Measurements from ENCODE around the gene MOCS1. TPM values are rescaled to one million over a fixed set of nuclear protein-coding genes. Genes with fewer than 3 reads are reported as not detected.

Gene MOCS1
- total RNA-seq, 5 donors from 2014 or later (not counting 1 experiment from before 2014, with no cell fraction given): 1.1 to 2.1 (median 1.2) TPM

- Histone ChIP-seq H3K27me3 (replicated peaks in 1 of 2; ENCODE audit: control insufficient read depth in 2 of 2, extremely low read depth in 1 of 2, insufficient read depth in 2 of 2, low read length in 1 of 2) (peaks cover 0 to 4% of the 10 kb centered on the region in 2 experiments), H3K4me3 (ENCODE audit: control insufficient read depth in 1 of 2, extremely low read depth in 1 of 2, low read length in 1 of 2) (no peak overlapping the region), H3K9me3 (no peaks in the 10 kb centered on the region), H3K4me1 (ENCODE audit: control insufficient read depth in 1 of 2, extremely low read depth in 1 of 2, insufficient read depth in 2 of 2, low read length in 2 of 2) (no peaks in the 10 kb centered on the region), H3K36me3 (ENCODE audit: control insufficient read depth in 2 of 2, extremely low read depth in 1 of 2, insufficient read depth in 1 of 2, low read length in 1 of 2) (no peaks in the 10 kb centered on the region), H3K27ac (ENCODE audit: low read length) (no peak overlapping the region)
- ChIA-PET CTCF (interaction anchor here in 1 of 2 donors (1.1 kb wide), 1 partner anchor 8 kb away, joined by 4 read pairs; no protein-coding TSS in a partner anchor), POLR2A (no interaction called here)
- Mint-ChIP-seq H3K4me1 (no peaks in the 10 kb centered on the region), H3K4me3 (no peak overlapping the region), H3K9me3 (no peaks in the 10 kb centered on the region), H3K27me3 (peaks cover 1 to 10% of the 10 kb centered on the region in 2 donors), H3K27ac (no peak overlapping the region), H3K36me3 (no peaks in the 10 kb centered on the region)
- DNase-seq (no peak), ATAC-seq (replicated peaks in 1 of 4) (no peak)
- WGBS (ENCODE audit: insufficient coverage): 82% methylated on average over 1 of the region's 3 CpGs
Observed at GRCh38 chr6:39873439-39873838, 60.8 kb downstream of the MOCS1 start.

GRCh38 chr6:39870950-39871349, 63.3 kb downstream of the MOCS1 start:
- H3K27me3 ChIP-seq (replicated peaks in 1 of 2; ENCODE audit: control insufficient read depth in 2 of 2, extremely low read depth in 1 of 2, insufficient read depth in 2 of 2, low read length in 1 of 2): peaks cover 0 to 7% of the 10 kb centered on the region in 2 experiments
- H3K4me1 ChIP-seq (ENCODE audit: control insufficient read depth in 1 of 2, extremely low read depth in 1 of 2, insufficient read depth in 2 of 2, low read length in 2 of 2): no peaks in the 10 kb centered on the region
- no peak overlapping the region for H3K27ac Mint-ChIP-seq
- H3K36me3 Mint-ChIP-seq: no peaks in the 10 kb centered on the region
- no peaks in the 10 kb centered on the region for H3K9me3 Mint-ChIP-seq
- H3K27me3 Mint-ChIP-seq: peaks cover 4 to 5% of the 10 kb centered on the region in 2 donors
- no peak overlapping the region for H3K4me3 Mint-ChIP-seq
- no CpG with 5 or more reads among the region's 3 CpGs for WGBS (ENCODE audit: insufficient coverage)
- H3K9me3 ChIP-seq: no peaks in the 10 kb centered on the region
- no peak overlapping the region for H3K27ac ChIP-seq (ENCODE audit: low read length)
- H3K4me1 Mint-ChIP-seq: no peaks in the 10 kb centered on the region
- H3K4me3 ChIP-seq (ENCODE audit: control insufficient read depth in 1 of 2, extremely low read depth in 1 of 2, low read length in 1 of 2): no peak overlapping the region
- DNase-seq (no peak), ATAC-seq (replicated peaks in 1 of 4) (no peak)
- CTCF ChIA-PET: no interaction called here
- POLR2A ChIA-PET: no interaction called here
- no peaks in the 10 kb centered on the region for H3K36me3 ChIP-seq (ENCODE audit: control insufficient read depth in 2 of 2, extremely low read depth in 1 of 2, insufficient read depth in 1 of 2, low read length in 1 of 2)

- WGBS (ENCODE audit: insufficient coverage): 74% methylated on average over 4 of the region's 6 CpGs
- Histone ChIP-seq H3K27ac (ENCODE audit: low read length) (no peak overlapping the region), H3K4me1 (ENCODE audit: control insufficient read depth in 1 of 2, extremely low read depth in 1 of 2, insufficient read depth in 2 of 2, low read length in 2 of 2) (no peaks in the 10 kb centered on the region), H3K36me3 (ENCODE audit: control insufficient read depth in 2 of 2, extremely low read depth in 1 of 2, insufficient read depth in 1 of 2, low read length in 1 of 2) (no peaks in the 10 kb centered on the region), H3K9me3 (no peaks in the 10 kb centered on the region), H3K4me3 (ENCODE audit: control insufficient read depth in 1 of 2, extremely low read depth in 1 of 2, low read length in 1 of 2) (no peak overlapping the region), H3K27me3 (replicated peaks in 1 of 2; ENCODE audit: control insufficient read depth in 2 of 2, extremely low read depth in 1 of 2, insufficient read depth in 2 of 2, low read length in 1 of 2) (peaks cover 0 to 9% of the 10 kb centered on the region in 2 experiments)
- ChIA-PET POLR2A (no interaction called here), CTCF (interaction anchor here in 1 of 2 donors (1.2 kb wide), 1 partner anchor 977 kb away, joined by 3 read pairs; no protein-coding TSS in a partner anchor)
- Mint-ChIP-seq H3K4me3 (no peak overlapping the region), H3K27me3 (peaks cover 3 to 5% of the 10 kb centered on the region in 2 donors), H3K36me3 (no peaks in the 10 kb centered on the region), H3K9me3 (no peaks in the 10 kb centered on the region), H3K4me1 (no peaks in the 10 kb centered on the region), H3K27ac (no peak overlapping the region)
- DNase-seq: no peak
- ATAC-seq (replicated peaks in 1 of 4): no peak
Observed at GRCh38 chr6:39867592-39867991, 66.7 kb downstream of the MOCS1 start.

GRCh38 chr6:39865011-39865888, 69.0 kb downstream of the MOCS1 start:
- H3K9me3 ChIP-seq: no peaks in the 10 kb centered on the region
- H3K4me3 ChIP-seq (ENCODE audit: control insufficient read depth in 1 of 2, extremely low read depth in 1 of 2, low read length in 1 of 2): no peak overlapping the region
- CTCF ChIA-PET: interaction anchor here (0.6 to 1.4 kb wide), 6 partner anchors 9 to 1174 kb away, joined by 3 to 5 read pairs (median 3); no protein-coding TSS in a partner anchor
- DNase-seq (peak in 29 of 35 experiments; percentile 6 to 58 (median 28)), ATAC-seq (replicated peaks in 1 of 4) (no peak)
- no peaks in the 10 kb centered on the region for H3K36me3 Mint-ChIP-seq
- H3K36me3 ChIP-seq (ENCODE audit: control insufficient read depth in 2 of 2, extremely low read depth in 1 of 2, insufficient read depth in 1 of 2, low read length in 1 of 2): no peaks in the 10 kb centered on the region
- H3K4me3 Mint-ChIP-seq: no peak overlapping the region
- no peaks in the 10 kb centered on the region for H3K4me1 Mint-ChIP-seq
- H3K27ac ChIP-seq (ENCODE audit: low read length): no peak overlapping the region
- POLR2A ChIA-PET: interaction anchor here in 1 of 2 donors (0.6 kb wide), 1 partner anchor 870 kb away, joined by 10 read pairs; no protein-coding TSS in a partner anchor
- no peaks in the 10 kb centered on the region for H3K4me1 ChIP-seq (ENCODE audit: control insufficient read depth in 1 of 2, extremely low read depth in 1 of 2, insufficient read depth in 2 of 2, low read length in 2 of 2)
- WGBS (ENCODE audit: insufficient coverage): 33% methylated on average over 8 of the region's 15 CpGs
- H3K27ac Mint-ChIP-seq: no peak overlapping the region
- H3K9me3 Mint-ChIP-seq: no peaks in the 10 kb centered on the region
- H3K27me3 ChIP-seq (replicated peaks in 1 of 2; ENCODE audit: control insufficient read depth in 2 of 2, extremely low read depth in 1 of 2, insufficient read depth in 2 of 2, low read length in 1 of 2): peaks cover 0 to 14% of the 10 kb centered on the region in 2 experiments
- H3K27me3 Mint-ChIP-seq: peaks cover 13 to 14% of the 10 kb centered on the region in 2 donors

- Mint-ChIP-seq H3K36me3 (no peaks in the 10 kb centered on the region), H3K27me3 (peaks cover 18 to 27% of the 10 kb centered on the region in 2 donors), H3K9me3 (no peaks in the 10 kb centered on the region), H3K27ac (no peak overlapping the region), H3K4me1 (no peaks in the 10 kb centered on the region), H3K4me3 (no peak overlapping the region)
- no peak overlapping the region for H3K27ac ChIP-seq (ENCODE audit: low read length)
- no peaks in the 10 kb centered on the region for H3K9me3 ChIP-seq
- ATAC-seq (replicated peaks in 1 of 4) (no peak), DNase-seq (no peak)
- H3K4me3 ChIP-seq (ENCODE audit: control insufficient read depth in 1 of 2, extremely low read depth in 1 of 2, low read length in 1 of 2): no peak overlapping the region
- ChIA-PET POLR2A (no interaction called here), CTCF (no interaction called here)
- 37% methylated on average over 2 of the region's 3 CpGs for whole genome bisulfite sequencing (ENCODE audit: insufficient coverage)
- no peaks in the 10 kb centered on the region for H3K4me1 ChIP-seq (ENCODE audit: control insufficient read depth in 1 of 2, extremely low read depth in 1 of 2, insufficient read depth in 2 of 2, low read length in 2 of 2)
- H3K36me3 ChIP-seq (ENCODE audit: control insufficient read depth in 2 of 2, extremely low read depth in 1 of 2, insufficient read depth in 1 of 2, low read length in 1 of 2): no peaks in the 10 kb centered on the region
- peaks cover 0 to 17% of the 10 kb centered on the region in 2 experiments for H3K27me3 ChIP-seq (replicated peaks in 1 of 2; ENCODE audit: control insufficient read depth in 2 of 2, extremely low read depth in 1 of 2, insufficient read depth in 2 of 2, low read length in 1 of 2)
Observed at GRCh38 chr6:39861663-39862062, 72.6 kb downstream of the MOCS1 start.

GRCh38 chr6:39859025-39859424, 75.2 kb downstream of the MOCS1 start:
- CTCF ChIA-PET: no interaction called here
- H3K4me3 ChIP-seq (ENCODE audit: control insufficient read depth in 1 of 2, extremely low read depth in 1 of 2, low read length in 1 of 2): no peak overlapping the region
- H3K27me3 ChIP-seq (replicated peaks in 1 of 2; ENCODE audit: control insufficient read depth in 2 of 2, extremely low read depth in 1 of 2, insufficient read depth in 2 of 2, low read length in 1 of 2): peaks cover 0 to 11% of the 10 kb centered on the region in 2 experiments
- H3K4me1 Mint-ChIP-seq: no peaks in the 10 kb centered on the region
- H3K36me3 ChIP-seq (ENCODE audit: control insufficient read depth in 2 of 2, extremely low read depth in 1 of 2, insufficient read depth in 1 of 2, low read length in 1 of 2): no peaks in the 10 kb centered on the region
- H3K27ac Mint-ChIP-seq: no peak overlapping the region
- POLR2A ChIA-PET: no interaction called here
- no peaks in the 10 kb centered on the region for H3K9me3 Mint-ChIP-seq
- no peak for ATAC-seq (replicated peaks in 1 of 4)
- no peaks in the 10 kb centered on the region for H3K36me3 Mint-ChIP-seq
- WGBS (ENCODE audit: insufficient coverage): 60% methylated on average over 1 of the region's 2 CpGs
- DNase-seq: no peak
- H3K4me1 ChIP-seq (ENCODE audit: control insufficient read depth in 1 of 2, extremely low read depth in 1 of 2, insufficient read depth in 2 of 2, low read length in 2 of 2): no peaks in the 10 kb centered on the region
- H3K27ac ChIP-seq (ENCODE audit: low read length): no peak overlapping the region
- no peaks in the 10 kb centered on the region for H3K9me3 ChIP-seq
- no peak overlapping the region for H3K4me3 Mint-ChIP-seq
- peaks cover 21 to 27% of the 10 kb centered on the region in 2 donors for H3K27me3 Mint-ChIP-seq
